HL-60 (cell line): ENCODE results near the gene ASRGL1.
A peak's percentile ranks its signal among the peaks of the same experiment; 100 is the strongest.

Experiments
- GABPA ChIP-seq: IDR thresholded peaks from 2 replicates; pipeline ENCODE4 v1.6.1; 2012; ENCODE audit warnings: low read depth
- POLR2AphosphoS5 ChIP-seq: IDR thresholded peaks from 2 replicates; pipeline ENCODE4 v1.6.1; 2012; ENCODE audit warnings: low read depth
- REST ChIP-seq: IDR thresholded peaks from 2 replicates; pipeline ENCODE4 v1.6.1; 2012; ENCODE audit warnings: low read depth; ENCODE audit not compliant: insufficient replicate concordance
- SPI1 ChIP-seq: IDR thresholded peaks from 2 replicates; pipeline ENCODE4 v1.6.1; 2012; ENCODE audit warnings: low read depth, mild to moderate bottlenecking, borderline replicate concordance
- TF ChIP-seq, protein P1 (sequence below): IDR thresholded peaks from one replicate; pipeline ENCODE4 v1.5.1; 2011; ENCODE audit warnings: low read length, control low read depth, inconsistent platforms; ENCODE audit not compliant: insufficient read depth

DNA sequence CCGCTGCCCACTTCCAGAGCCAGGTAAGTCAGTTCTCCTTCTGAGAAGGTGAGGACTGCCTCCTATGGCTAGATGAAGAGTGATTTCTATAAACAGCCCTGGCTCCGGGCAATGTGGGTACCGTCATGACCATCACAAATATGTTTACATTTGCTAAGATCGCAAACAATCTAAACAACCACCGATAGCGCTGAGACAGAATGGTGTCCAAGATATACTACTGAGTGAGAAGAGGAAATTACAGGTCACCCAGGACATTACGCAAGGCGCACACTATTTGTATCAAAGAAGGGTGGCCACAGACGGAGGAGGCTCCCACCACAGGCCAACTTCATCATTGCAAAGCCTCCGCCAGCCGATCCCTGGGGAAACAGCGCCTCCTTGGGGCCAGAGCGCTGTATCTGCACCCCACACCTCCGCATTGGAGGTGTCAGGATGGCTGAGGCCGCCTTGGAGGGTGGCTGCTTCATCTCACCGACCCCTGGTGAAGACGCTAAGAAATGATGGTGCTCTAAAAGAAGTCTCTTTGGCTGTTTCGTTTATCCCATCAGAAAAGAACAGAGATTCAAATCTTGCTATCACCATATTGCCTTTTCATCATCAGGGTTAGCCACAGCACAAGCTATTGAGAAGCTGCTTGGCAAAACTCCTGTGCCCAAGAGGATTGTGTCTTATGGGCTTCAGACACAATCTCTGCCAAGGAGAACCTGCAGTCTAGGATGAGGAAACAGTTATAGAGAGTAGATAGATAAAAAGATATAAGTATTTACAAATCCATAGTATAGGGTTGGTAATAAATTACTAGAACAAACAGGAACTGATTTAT lies 12.3 kb upstream of the ASRGL1 start:
- TF ChIP-seq, protein P1, sequence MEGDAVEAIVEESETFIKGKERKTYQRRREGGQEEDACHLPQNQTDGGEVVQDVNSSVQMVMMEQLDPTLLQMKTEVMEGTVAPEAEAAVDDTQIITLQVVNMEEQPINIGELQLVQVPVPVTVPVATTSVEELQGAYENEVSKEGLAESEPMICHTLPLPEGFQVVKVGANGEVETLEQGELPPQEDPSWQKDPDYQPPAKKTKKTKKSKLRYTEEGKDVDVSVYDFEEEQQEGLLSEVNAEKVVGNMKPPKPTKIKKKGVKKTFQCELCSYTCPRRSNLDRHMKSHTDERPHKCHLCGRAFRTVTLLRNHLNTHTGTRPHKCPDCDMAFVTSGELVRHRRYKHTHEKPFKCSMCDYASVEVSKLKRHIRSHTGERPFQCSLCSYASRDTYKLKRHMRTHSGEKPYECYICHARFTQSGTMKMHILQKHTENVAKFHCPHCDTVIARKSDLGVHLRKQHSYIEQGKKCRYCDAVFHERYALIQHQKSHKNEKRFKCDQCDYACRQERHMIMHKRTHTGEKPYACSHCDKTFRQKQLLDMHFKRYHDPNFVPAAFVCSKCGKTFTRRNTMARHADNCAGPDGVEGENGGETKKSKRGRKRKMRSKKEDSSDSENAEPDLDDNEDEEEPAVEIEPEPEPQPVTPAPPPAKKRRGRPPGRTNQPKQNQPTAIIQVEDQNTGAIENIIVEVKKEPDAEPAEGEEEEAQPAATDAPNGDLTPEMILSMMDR = peak; percentile 98
- TF ChIP-seq POLR2AphosphoS5 (no peak), SPI1 (no peak), REST (no peak), GABPA (no peak)
